ENCODE data around the gene C2CD4C.
"Not testable (repeated sequence)": the region's sequence is repeated elsewhere in the genome, so short reads cannot be mapped to it uniquely, and the experiment has no call there.

Gene C2CD4C

GRCh38 chr19:438416-438958 lies 29.5 kb upstream of the C2CD4C start:
- DNase-seq, result no peak

GRCh38 chr19:437041-437440 lies 28.1 kb upstream of the C2CD4C start:
- no peak for DNase-seq

- no peak for DNase-seq
These were observed 27.5 kb upstream of the C2CD4C start for GRCh38 chr19:436413-436950.

GRCh38 chr19:435707-436412 lies 26.9 kb upstream of the C2CD4C start:
- no peak for DNase-seq

GRCh38 chr19:435056-435706 lies 26.2 kb upstream of the C2CD4C start:
- DNase-seq, result no peak

- DNase-seq, result no peak
These were observed 25.4 kb upstream of the C2CD4C start for GRCh38 chr19:434152-434960.

- no peak for DNase-seq
These were observed 21.8 kb upstream of the C2CD4C start for GRCh38 chr19:430701-431100.

GRCh38 chr19:428149-428548 lies 19.2 kb upstream of the C2CD4C start:
- no peak for DNase-seq

GRCh38 chr19:427675-428074 lies 18.7 kb upstream of the C2CD4C start:
- DNase-seq, result not testable (repeated sequence)

- DNase-seq, result no peak
These were observed 17.9 kb upstream of the C2CD4C start for GRCh38 chr19:426725-427445.

GRCh38 chr19:425056-425455 lies 16.1 kb upstream of the C2CD4C start:
- no peak for DNase-seq

GRCh38 chr19:424546-424945 lies 15.6 kb upstream of the C2CD4C start:
- no peak for DNase-seq

GRCh38 chr19:423691-424466 lies 14.9 kb upstream of the C2CD4C start:
- DNase-seq, result no peak

- not testable (repeated sequence) for DNase-seq
These were observed 13.9 kb upstream of the C2CD4C start for GRCh38 chr19:422917-423226.

GRCh38 chr19:422213-422916 lies 13.4 kb upstream of the C2CD4C start:
- no peak for DNase-seq

GRCh38 chr19:419721-420515 lies 11.0 kb upstream of the C2CD4C start:
- DNase-seq, result no peak

GRCh38 chr19:418761-419671 lies 10.1 kb upstream of the C2CD4C start:
- no peak for DNase-seq

GRCh38 chr19:416416-416815 lies 7.5 kb upstream of the C2CD4C start:
- no peak for DNase-seq

- DNase-seq, result no peak
These were observed 6.3 kb upstream of the C2CD4C start for GRCh38 chr19:415292-415691.

Data from inflammatory macrophage (primary cell).